HuH-7.5 (cell line): ENCODE measurements around the gene FOXL1.

Experiments
- DNase-seq: peaks from one replicate; pipeline ENCODE4 v3.0.0; 2011; ENCODE audit warnings: low spot score

The FOXL1 gene

DNA sequence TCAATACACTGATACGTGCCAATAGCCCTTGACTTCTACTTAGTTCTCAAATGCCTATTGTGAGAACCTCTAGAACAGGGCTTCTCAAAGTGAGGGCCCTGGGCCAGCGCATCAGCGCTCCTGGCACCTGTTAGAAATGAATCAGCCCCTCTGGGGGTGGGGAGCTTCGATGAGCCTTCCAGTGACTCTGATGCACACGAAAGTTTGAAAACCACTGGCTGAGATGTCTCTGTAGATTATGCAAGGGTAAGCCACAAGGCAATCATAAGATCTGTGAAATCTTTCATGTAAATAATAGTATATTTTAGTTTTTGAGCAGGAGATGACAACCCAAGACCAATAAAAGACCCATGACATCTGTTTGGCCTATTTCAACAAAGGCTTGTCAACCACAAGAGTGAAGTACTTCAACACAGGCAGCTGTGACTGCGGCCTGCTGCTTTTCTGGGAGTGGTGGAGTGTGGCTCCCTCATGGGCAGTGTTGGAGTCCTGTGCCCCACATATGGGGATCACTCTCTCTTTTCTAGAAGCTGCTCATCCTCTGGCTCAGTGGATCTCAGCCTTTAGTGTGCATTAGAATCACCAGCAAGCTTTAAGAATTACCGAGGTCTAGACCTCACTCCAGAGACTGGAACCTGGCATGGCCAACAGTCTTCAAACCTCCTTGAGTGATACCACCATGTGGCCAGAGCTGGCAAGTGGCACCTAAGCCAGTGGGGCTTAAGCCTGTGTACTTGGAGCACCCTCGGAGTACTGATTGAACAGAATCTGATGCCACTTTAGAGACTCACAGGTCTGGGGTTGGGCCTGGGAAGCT, 29.1 kb upstream of the FOXL1 start:
- no peak for DNase-seq

DNA sequence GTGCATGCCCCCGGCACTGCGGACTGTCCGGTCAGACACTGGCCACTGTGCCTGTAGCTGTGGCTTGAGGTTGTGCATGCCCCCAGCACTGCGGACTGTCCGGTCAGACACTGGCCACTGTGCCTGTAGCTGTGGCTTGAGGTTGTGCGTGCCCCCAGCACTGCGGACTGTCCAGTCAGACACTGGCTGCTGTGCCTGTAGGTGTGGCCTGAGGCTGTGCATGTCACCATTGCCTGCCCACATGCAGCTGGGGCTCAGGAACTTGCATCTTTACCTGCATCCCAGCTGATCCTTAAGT, 28.5 kb upstream of the FOXL1 start:
- no peak for DNase-seq

DNA sequence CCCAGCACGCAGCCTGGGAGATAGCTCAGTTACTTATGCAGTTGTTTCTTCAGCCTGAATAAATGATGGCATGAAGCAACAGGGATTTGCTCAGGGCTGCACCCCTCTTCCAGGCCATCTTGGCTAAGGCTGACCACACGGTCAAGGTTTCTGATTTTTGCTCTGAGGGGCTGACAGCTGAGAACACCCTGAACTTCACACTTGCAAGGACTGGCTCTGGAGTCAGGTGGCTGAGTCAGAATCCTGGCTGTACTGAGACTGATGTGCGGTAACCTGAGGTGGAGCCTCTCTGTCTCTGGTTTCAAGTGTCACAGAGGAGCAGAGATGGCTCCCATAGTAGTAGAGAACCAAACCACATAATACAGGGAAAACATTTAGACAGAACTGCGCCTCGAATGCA, 28.1 kb upstream of the FOXL1 start:
- no peak for DNase-seq

DNA sequence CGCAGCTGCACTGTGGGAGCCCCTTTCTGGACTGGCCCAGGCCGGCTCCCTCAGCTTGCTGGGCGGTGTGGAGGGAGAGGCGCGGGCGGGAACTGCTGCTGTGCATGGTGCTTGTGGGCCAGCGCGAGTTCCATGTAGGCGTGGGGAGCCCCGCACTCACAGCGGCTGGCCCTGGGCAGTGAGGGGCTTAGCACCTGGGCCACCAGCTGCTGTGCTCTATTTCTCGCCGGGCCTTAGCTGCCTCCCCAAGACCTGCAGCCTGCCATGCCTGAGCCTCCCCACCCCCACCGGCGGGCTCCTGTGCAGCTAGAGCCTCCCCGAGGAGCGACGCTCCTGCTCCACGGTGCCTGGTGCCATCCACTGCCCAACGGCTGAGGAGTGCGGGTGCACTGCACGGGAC, 25.0 kb upstream of the FOXL1 start:
- DNase-seq, result no peak

DNA sequence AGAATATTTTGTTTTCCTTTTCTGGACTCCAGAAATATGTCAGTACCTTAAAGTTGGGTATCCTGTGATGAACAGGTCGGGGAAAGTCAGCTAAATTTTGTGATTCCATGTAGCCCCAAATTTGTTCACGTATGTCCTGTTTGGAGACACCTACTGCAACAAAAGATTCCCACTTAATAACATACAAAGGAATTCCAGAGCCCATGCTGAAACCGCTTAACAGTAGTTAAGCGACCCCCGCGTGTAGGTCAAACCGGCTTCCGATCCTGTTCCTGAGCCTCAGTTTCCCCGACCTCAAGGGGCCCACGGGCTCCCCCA, 23.8 kb upstream of the FOXL1 start:
- DNase-seq, result no peak

DNA sequence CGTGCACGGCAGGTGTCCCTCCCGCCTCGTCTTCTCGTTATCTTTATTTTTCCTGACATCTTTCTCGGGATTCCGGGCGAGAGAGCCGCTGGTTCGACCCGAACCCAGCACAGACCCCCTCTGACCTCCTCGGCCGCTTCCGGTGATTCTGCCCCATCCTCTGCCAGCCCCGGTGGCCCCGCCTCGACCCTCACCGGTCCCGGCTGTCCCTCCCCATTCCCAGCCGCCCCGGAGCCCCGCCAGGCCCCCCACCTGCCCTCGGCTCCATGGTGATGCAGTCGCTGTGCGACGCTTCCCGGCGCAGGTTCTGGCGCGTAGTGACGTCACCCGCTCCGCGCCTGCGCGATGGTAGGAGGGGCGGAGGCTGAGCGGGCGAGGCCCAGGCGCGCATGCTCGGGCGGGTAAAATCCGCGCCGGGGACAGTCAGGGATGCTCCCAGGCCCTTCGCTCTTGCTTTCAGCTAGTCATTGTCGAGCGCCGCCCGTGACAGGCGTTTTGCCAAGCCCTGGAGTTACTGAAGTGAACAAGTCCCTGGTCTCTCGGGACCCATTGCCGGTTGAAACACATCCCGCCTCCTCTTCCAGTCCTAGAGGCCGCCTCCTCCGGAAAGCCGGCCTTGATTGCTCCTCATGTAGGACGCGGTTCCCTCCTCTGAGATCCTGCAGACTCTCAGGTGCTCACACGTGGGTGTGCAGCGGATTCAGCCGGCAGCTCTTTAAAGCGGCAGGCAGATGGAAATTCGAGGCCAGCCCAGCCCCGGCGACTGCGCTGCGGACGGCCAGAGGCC, 23.2 kb upstream of the FOXL1 start, which contains the start of gene MTHFSD:
TSS of gene MTHFSD (minus strand) at position 319 of the 787 bp plus-strand sequence. CDS start at position 268, 51 bp downstream.
- DNase-seq, result peak; percentile 99

DNA sequence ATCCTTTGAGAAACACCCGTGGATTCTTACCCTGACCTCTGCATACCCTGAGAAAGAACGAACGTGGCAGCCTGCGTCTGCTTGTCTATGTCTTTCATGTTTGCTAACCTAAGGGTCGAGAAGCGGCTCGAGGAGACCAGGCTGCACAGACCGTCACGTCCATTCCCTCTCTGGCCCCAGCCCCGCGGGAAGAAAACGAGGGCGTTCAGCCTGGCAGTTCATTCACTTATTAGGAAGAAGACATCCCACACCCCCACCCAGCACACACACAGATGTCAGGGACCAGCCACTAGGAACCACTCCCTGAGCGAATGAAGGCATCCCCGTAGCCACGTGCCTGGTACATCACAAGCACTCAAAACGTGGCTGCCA, 22.7 kb upstream of the FOXL1 start:
- no peak for DNase-seq

DNA sequence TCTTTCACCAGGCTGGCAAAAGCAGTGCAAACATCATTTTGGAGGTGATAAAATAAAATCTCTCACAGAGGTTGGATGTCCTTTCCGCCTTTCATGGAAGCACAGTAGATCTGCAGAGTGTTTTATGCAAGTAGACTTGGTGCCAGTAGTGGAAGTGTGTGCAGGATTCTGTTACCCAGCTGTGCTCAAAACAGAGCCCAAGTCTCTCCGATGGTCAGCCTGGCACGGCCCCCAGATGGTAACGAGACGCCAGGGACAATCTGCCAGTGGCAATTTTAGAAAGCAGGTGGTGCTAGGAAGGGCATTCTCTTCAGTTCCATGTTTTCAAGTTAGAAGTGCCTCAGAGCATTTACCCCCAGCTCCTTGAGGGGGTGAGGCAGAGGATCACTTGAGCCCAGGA, 21.8 kb upstream of the FOXL1 start:
- no peak for DNase-seq

DNA sequence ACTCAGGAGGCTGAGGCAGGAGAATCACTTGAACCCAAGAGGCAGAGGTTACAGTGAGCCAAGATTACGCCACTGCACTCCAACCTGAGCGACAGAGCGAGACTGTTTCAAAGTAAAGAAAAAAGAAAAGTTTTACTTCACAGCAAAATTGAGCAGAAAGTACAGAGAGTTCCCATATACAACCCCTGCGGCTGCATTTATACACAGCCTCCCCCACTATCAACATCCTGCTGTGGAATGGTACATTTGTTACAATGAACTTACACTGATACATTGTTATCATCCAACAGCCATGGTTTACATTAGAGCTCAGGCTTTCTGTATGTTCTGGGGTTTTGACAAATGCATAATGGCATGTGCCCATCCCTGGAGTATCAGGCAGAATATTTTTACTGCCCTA, 20.8 kb upstream of the FOXL1 start:
- no peak for DNase-seq

DNA sequence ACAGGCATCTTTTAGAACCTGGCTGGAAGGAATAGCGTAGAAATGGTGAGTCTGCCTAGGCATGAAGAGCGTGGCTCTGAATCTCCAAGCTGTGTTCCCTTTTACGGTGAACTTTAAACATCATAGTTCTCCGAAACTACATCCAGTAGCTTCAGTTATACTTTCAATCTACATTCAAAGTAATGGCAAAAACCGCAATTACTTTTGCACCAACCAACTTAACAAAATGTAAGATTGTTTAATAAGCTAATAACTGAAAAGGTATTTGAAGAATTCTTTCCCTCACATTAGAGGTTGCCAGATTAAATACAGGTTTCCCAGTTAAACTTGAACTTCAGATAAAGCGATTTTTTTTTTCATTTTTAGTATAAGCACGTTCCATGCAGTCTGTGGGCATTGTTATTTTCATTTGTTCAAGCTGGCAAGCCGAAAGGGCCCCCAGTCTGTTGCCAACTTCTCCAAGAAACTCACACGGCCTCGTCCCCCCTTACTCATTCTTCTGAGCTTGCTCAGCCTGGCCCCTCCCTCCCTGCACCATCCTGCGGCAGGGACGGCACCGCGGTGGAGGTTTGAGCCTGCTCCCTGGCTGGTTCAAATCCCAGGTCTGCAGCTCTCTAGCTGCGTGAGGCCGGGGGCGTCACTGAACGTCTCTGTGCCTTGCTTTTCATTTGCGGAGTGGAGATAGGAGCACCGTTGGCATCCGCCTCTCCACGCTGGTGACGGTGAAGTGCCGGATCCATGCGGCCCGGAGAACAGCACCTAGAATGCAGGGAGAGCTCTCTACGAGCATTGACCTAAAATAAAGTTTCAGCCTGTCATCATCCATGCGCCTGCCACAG, 19.8 kb upstream of the FOXL1 start:
- no peak for DNase-seq

DNA sequence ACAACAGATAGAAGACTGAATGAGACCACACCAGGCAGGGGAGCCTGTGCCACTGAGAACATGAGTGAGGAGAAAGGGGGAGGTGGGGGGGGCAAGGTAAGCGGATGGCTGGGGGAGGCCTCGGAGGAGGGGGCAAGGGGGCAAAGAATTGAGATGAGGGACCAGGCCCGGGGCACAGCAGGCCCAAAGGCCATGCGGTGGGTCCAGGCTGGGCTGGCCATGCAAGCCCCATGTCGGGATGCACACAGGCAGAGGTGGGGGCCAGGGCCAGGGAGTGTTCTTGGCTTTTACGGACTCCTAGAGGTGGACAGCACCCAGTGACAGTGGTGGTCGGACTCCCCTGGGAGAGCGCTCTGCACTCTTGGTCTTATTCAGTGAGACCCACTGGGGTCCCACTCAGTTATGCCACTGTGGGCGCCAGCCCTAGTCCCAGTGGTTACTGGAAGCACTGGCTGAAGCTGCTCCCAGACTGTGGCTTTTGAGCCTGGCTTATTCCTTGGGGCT, 18.5 kb upstream of the FOXL1 start:
- DNase-seq, result no peak

DNA sequence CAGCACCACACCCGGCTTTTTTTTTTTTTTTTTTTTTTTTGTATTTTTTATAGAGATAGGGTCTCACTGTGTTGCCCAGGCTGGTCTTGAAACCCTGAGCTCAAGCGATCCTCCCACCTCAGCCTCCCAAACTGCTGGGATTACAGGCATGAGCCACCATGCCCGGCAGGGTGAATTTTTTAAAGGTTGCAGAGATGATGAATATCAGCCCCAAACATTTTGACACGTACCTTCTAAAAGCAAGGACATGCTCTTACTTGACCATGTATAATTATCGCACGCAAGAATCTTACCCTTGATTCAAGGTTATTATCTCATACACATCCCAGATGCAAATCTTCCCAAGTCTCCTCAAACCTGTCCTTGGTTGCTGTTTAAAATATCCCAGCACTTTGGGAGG, 16.0 kb upstream of the FOXL1 start:
- no peak for DNase-seq

DNA sequence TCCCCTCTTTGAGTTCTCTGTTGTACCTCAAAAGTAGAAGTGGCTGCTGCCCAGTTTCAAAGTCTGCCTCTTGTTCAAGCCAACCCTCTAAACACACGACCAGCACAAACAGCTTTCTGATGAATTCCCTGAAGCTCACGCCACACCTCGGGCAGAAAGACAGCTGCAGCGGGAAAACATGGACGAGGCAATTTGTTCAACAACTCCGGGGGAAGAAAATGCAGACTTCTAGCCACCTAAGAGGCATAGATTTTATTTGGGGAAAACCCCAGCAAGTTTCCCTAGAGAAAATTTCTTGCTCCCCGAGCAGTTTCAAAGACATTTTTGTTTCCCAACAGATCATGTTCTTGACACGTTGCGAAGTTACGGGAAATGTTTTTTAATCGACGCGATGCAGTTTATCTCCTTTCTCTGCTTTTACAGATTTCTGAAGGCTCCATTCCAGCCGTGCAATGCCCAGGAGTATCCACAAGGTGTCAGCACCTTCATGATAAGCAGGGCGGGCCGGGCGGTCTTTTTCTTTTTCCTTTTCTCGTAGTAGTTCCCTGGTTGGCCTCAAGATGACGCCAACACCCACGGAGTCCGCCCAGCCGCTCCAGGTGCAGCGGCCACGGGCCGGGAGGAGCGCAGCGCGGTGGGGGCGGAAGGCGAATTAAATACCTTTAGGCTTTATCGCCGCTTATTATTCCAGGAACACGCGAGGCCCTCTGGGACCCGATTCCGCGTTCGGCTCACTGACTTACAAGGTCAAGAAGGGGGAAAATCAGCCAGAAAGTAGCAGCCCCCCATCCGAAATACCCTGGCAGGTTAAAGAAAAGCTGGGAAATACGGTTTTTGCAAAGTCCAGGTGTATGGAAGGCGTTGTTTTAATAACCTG, 14.6 kb upstream of the FOXL1 start:
- peak; percentile 93 for DNase-seq

DNA sequence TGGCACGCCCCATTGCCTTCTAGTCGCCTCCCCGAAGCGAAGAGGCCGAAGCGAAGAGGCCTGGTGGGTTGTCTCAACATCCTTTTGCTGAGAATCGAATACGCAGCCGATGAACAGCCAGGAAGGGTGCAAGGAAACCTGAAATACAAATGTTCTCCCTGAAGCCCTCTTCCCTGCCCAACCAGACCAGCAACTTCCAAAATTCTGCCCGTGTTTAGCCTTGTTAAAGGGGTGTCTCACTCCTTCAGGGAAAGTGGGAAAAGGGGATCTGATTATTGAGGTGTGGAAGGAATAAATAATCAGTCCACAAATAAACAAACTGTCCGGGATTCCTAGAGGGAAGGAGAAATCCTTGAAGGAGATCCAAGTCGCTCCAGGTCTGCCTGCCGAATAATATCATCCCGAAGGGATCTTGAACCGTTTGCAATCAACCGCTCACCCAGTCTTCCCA, 13.1 kb upstream of the FOXL1 start:
- DNase-seq, result no peak

DNA sequence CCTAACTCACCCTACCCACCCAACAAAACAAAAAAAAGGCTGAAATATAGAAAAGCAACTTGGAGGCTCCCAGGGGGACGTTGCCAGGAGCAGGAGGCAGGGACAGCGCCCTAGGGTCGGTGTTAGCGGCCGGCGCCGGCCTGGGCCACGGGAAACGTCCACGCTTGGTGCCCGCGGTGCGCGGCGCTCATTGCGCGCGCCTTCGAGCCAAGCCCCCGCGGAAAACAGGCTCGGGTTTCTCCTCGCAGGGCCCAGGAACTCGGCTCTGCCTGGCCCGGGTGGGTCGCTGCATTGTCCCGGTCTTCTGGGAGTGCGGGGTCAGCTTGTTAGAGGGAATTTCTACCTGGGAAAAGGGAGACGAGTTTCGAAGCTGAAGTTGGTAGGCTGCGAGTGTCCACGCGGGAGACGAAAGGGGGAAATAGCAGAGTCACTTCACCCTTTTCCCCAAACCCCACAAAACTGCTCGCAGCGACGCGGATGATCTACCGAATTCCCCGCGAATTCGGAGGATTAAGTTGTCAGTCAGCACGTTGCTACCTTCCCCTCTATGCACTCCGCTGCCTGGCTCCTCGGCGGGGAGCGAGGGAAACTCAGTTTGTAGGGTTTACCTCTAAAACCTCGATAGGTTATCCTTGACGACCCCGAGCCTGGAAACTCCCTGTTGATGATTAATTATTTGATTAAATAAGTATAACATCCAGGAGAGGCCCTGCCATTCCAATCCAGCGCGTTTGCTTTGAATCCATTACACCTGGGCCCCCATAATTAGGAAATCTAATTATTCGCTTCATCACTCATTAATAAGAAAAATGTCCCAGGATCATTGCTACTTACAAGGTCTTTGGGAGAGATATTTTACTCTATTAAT, 12.5 kb upstream of the FOXL1 start:
- no peak for DNase-seq

DNA sequence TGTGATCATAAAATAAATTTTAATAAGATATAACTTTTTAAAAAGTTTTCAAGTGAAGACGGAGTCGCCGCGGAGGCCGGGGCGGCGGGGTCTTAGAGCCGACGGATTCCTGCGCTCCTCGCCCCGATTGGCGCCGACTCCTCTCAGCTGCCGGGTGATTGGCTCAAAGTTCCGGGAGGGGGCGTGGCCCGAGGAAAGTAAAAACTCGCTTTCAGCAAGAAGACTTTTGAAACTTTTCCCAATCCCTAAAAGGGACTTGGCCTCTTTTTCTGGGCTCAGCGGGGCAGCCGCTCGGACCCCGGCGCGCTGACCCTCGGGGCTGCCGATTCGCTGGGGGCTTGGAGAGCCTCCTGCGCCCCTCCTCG, 11.8 kb upstream of the FOXL1 start, which contains the start of gene FOXC2:
TSS of gene FOXC2 (plus strand) at position 229 of the 365 bp plus-strand sequence. CDS start 507 bp downstream, outside the sequence.
- DNase-seq, result no peak

DNA sequence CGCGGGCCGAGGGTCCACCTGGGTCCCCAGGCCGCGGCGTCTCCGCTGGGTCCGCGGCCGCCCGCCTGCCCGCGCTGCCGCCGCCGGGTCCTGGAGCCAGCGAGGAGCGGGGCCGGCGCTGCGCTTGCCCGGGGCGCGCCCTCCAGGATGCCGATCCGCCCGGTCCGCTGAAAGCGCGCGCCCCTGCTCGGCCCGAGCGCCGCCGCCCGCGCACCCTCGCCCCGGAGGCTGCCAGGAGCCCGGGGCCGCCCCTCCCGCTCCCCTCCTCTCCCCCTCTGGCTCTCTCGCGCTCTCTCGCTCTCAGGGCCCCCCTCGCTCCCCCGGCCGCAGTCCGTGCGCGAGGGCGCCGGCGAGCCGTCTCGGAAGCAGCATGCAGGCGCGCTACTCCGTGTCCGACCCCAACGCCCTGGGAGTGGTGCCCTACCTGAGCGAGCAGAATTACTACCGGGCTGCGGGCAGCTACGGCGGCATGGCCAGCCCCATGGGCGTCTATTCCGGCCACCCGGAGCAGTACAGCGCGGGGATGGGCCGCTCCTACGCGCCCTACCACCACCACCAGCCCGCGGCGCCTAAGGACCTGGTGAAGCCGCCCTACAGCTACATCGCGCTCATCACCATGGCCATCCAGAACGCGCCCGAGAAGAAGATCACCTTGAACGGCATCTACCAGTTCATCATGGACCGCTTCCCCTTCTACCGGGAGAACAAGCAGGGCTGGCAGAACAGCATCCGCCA, 11.2 kb upstream of the FOXL1 start:
- no peak for DNase-seq

DNA sequence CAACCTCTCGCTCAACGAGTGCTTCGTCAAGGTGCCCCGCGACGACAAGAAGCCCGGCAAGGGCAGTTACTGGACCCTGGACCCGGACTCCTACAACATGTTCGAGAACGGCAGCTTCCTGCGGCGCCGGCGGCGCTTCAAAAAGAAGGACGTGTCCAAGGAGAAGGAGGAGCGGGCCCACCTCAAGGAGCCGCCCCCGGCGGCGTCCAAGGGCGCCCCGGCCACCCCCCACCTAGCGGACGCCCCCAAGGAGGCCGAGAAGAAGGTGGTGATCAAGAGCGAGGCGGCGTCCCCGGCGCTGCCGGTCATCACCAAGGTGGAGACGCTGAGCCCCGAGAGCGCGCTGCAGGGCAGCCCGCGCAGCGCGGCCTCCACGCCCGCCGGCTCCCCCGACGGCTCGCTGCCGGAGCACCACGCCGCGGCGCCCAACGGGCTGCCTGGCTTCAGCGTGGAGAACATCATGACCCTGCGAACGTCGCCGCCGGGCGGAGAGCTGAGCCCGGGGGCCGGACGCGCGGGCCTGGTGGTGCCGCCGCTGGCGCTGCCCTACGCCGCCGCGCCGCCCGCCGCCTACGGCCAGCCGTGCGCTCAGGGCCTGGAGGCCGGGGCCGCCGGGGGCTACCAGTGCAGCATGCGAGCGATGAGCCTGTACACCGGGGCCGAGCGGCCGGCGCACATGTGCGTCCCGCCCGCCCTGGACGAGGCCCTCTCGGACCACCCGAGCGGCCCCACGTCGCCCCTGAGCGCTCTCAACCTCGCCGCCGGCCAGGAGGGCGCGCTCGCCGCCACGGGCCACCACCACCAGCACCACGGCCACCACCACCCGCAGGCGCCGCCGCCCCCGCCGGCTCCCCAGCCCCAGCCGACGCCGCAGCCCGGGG, 10.4 kb upstream of the FOXL1 start:
- DNase-seq, result no peak
